NCI-H146 treated with DMSO at 0.1 percent for 48 hours (cell line): ENCODE results near the gene CYP2U1.
"Not testable (repeated sequence)": the region's sequence is repeated elsewhere in the genome, so short reads cannot be mapped to it uniquely, and the experiment has no call there.

Experiments
- DNase-seq: peaks from one replicate; lab custom pipeline; 2025; ENCODE audit not compliant: unreplicated experiment; lab: John Stamatoyannopoulos, UW

Gene CYP2U1

GRCh38 chr4:107917500-107917899 lies 13.8 kb upstream of the CYP2U1 start:
- DNase-seq, result no peak

GRCh38 chr4:107922486-107923473 lies 8.6 kb upstream of the CYP2U1 start:
- no peak for DNase-seq

GRCh38 chr4:107925713-107926112 lies 5.6 kb upstream of the CYP2U1 start:
- not testable (repeated sequence) for DNase-seq

- not testable (repeated sequence) for DNase-seq
Measured at GRCh38 chr4:107926875-107927274, 4.5 kb upstream of the CYP2U1 start.

GRCh38 chr4:107931775-107932321 lies 499 bp downstream of the CYP2U1 start:
- no peak for DNase-seq

GRCh38 chr4:107935246-107935645 lies 3.9 kb downstream of the CYP2U1 start:
- DNase-seq, result no peak

GRCh38 chr4:107937040-107937439 lies 5.7 kb downstream of the CYP2U1 start:
- no peak for DNase-seq

GRCh38 chr4:107939307-107939706 lies 8.0 kb downstream of the CYP2U1 start:
- no peak for DNase-seq

GRCh38 chr4:107945809-107946208 lies 14.5 kb downstream of the CYP2U1 start:
- no peak for DNase-seq

GRCh38 chr4:107950746-107951540 lies 19.6 kb downstream of the CYP2U1 start:
- DNase-seq, result no peak

- no peak for DNase-seq
Measured at GRCh38 chr4:107951551-107951950, 20.2 kb downstream of the CYP2U1 start.

GRCh38 chr4:107956011-107956410 lies 24.7 kb downstream of the CYP2U1 start:
- no peak for DNase-seq

GRCh38 chr4:107966903-107967302 lies 35.6 kb downstream of the CYP2U1 start:
- DNase-seq, result no peak

- not testable (repeated sequence) for DNase-seq
Measured at GRCh38 chr4:107967519-107967918, 36.2 kb downstream of the CYP2U1 start.

GRCh38 chr4:107967921-107968320 lies 36.6 kb downstream of the CYP2U1 start:
- not testable (repeated sequence) for DNase-seq

- no peak for DNase-seq
Measured at GRCh38 chr4:107970063-107970798, 38.9 kb downstream of the CYP2U1 start.

- DNase-seq, result no peak
Measured at GRCh38 chr4:107972605-107973004, 41.3 kb downstream of the CYP2U1 start.

GRCh38 chr4:107974523-107974922 lies 43.2 kb downstream of the CYP2U1 start:
- DNase-seq, result no peak

- no peak for DNase-seq
Measured at GRCh38 chr4:107977482-107977881, 46.1 kb downstream of the CYP2U1 start.

GRCh38 chr4:107977966-107978705 lies 46.8 kb downstream of the CYP2U1 start:
- DNase-seq, result no peak
